GM10248 (cell line): ENCODE results near the gene SARS1.

Experiments
- CTCF ChIA-PET: fragments of 300-600 bp; sonication (Branson Sonifier 250); formaldehyde crosslinking; extraction: SDS; loops from one replicate; lab custom pipeline; 2021; ENCODE audit warnings: antibody characterized with exemption; lab: Yijun Ruan, JAX
- POLR2A ChIA-PET: fragments of 350-650 bp; sonication (Branson Sonifier 250); formaldehyde crosslinking; extraction: SDS; loops from one replicate; lab custom pipeline; 2020; ENCODE audit warnings: antibody characterized with exemption; lab: Yijun Ruan, JAX
- DNase-seq: peaks from one replicate; pipeline ENCODE4 v3.0.0; 2012; ENCODE audit errors: extremely low spot score
- TF ChIP-seq, protein P1 (sequence below): IDR thresholded peaks from 2 replicates; pipeline ENCODE4 v1.5.1; 2012; ENCODE audit warnings: mild to moderate bottlenecking, low read depth; ENCODE audit errors: extremely low read depth, missing control alignments, control extremely low read depth

Gene SARS1

DNA sequence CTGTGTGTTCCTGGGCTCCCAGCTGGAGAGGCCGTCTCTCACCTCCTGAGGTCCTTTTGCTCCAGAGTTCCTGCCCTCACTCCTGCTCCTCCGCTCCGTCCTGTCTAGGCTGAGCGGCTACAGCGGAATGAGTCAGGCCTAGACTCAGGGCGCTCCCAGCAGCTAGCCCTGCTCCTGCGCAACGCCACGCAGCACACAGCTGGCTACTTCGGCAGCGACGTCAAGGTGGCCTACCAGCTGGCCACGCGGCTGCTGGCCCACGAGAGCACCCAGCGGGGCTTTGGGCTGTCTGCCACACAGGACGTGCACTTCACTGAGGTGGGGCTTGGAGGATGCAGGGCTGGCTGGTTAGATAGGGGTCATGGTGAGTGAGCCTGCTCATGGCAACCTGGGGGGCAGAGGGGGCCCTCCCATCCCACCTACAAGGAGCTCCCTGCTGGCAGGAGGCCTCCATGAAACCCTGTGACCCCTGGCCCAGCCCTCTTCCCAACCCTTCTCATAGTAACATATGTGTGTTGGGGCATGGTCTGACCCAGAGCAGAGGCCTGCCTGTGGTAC is 54.1 kb downstream of the SARS1 start:
- POLR2A ChIA-PET = no interaction called here
- CTCF ChIA-PET = interaction anchor here (1.7 to 2.7 kb wide), 2 partner anchors 10 to 265 kb away, joined by 8 to 11 read pairs; no protein-coding TSS in a partner anchor
- TF ChIP-seq, protein P1, sequence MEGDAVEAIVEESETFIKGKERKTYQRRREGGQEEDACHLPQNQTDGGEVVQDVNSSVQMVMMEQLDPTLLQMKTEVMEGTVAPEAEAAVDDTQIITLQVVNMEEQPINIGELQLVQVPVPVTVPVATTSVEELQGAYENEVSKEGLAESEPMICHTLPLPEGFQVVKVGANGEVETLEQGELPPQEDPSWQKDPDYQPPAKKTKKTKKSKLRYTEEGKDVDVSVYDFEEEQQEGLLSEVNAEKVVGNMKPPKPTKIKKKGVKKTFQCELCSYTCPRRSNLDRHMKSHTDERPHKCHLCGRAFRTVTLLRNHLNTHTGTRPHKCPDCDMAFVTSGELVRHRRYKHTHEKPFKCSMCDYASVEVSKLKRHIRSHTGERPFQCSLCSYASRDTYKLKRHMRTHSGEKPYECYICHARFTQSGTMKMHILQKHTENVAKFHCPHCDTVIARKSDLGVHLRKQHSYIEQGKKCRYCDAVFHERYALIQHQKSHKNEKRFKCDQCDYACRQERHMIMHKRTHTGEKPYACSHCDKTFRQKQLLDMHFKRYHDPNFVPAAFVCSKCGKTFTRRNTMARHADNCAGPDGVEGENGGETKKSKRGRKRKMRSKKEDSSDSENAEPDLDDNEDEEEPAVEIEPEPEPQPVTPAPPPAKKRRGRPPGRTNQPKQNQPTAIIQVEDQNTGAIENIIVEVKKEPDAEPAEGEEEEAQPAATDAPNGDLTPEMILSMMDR = no peak
- no peak for DNase-seq

DNA sequence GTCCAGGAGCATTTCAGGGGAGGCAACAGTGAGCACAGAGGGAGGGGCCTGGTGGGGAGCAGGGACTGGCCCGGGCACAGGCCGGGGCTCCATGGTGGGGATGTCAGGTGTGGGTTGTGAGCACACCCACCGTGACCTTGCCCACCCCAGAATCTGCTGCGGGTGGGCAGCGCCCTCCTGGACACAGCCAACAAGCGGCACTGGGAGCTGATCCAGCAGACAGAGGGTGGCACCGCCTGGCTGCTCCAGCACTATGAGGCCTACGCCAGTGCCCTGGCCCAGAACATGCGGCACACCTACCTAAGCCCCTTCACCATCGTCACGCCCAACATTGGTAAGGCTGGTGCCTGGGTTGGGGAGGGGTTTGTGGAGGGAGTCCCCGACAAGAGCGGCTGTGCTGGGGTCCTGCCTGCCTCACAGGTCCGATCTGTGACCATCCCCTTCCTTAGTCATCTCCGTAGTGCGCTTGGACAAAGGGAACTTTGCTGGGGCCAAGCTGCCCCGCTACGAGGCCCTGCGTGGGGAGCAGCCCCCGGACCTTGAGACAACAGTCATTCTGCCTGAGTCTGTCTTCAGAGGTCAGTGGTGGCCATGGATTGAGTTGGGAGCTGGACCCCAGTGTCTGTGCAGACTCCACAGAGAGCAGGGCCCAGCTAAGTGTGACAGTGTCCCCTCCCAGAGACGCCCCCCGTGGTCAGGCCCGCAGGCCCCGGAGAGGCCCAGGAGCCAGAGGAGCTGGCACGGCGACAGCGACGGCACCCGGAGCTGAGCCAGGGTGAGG is 54.9 kb downstream of the SARS1 start:
- ChIA-PET POLR2A (interaction anchor here (0.5 kb wide), 1 partner anchor 168 kb away, joined by 4 read pairs; no protein-coding TSS in a partner anchor), CTCF (interaction anchor here (1.1 to 2.7 kb wide), 3 partner anchors 9 to 264 kb away, joined by 4 to 11 read pairs (median 8); no protein-coding TSS in a partner anchor)
- no peak for DNase-seq
- TF ChIP-seq, protein P1 = no peak

DNA sequence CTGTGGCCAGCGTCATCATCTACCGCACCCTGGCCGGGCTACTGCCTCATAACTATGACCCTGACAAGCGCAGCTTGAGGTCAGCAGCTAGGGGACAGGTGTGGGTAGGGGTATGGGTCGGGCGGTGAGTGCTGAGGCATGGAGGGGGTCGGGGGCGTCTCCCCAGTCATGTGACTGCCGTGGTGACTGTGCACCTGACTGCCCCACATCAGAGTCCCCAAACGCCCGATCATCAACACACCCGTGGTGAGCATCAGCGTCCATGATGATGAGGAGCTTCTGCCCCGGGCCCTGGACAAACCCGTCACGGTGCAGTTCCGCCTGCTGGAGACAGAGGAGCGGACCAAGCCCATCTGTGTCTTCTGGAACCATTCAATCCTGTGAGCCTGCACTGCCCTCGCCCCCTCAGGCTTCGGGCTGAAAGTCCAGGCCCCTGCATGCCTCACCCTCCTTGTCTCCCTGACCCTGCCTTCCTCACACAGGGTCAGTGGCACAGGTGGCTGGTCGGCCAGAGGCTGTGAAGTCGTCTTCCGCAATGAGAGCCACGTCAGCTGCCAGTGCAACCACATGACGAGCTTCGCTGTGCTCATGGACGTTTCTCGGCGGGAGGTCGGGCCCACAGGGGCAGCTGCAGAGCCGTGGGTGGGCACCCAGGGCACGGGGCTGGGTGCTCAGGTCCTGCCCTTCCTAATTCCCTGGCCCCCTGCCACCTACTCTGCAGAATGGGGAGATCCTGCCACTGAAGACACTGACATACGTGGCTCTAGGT is 55.7 kb downstream of the SARS1 start:
- POLR2A ChIA-PET = no interaction called here
- CTCF ChIA-PET = interaction anchor here (1.1 to 2.7 kb wide), 3 partner anchors 9 to 263 kb away, joined by 4 to 11 read pairs (median 8); no protein-coding TSS in a partner anchor
- no peak for DNase-seq
- TF ChIP-seq, protein P1 = no peak

DNA sequence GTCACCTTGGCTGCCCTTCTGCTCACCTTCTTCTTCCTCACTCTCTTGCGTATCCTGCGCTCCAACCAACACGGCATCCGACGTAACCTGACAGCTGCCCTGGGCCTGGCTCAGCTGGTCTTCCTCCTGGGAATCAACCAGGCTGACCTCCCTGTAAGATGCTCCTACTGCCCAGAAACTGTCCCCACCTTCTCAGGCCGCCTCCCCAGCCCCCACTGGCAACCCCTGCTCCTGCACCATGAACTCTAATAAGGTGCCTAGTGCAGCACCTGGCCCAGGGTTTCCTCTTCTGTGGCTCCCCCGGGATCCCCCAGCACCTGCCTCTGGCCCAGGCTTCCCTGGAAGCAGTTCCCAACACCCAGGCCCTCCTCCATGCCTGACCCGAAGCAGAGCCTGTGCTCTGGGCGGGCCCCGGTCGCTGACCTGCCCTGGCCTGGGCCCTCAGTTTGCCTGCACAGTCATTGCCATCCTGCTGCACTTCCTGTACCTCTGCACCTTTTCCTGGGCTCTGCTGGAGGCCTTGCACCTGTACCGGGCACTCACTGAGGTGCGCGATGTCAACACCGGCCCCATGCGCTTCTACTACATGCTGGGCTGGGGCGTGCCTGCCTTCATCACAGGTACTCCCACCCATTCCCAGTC is 56.4 kb downstream of the SARS1 start:
- POLR2A ChIA-PET = no interaction called here
- DNase-seq = no peak
- TF ChIP-seq, protein P1 = no peak
- CTCF ChIA-PET = interaction anchor here (2.7 kb wide), 1 partner anchor 262 kb away, joined by 11 read pairs; no protein-coding TSS in a partner anchor

DNA sequence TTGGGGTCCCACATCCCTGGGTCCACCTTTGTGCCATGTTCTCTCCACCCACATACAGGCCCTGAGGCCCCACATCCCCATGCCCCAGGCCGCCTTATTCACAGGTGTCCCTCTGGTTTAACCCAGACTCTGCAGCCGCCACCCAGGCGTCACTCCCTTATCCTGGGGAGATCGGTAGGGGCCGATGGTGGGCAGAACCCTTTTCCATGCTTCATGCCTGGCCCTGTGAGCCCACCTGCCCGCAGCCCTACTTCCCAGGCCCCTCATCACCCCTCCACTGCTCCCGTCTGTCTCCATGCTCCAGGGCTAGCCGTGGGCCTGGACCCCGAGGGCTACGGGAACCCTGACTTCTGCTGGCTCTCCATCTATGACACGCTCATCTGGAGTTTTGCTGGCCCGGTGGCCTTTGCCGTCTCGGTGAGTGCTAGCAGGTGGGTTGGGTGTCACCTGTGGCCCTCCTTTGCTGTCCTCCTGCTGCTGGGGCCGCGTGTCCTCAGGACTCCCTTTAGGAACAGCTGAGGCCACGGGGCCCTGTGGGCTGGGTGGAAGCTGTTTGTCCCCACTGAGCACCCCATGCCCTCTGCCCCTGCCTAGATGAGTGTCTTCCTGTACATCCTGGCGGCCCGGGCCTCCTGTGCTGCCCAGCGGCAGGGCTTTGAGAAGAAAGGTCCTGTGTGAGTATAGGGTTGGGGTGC is 57.1 kb downstream of the SARS1 start:
- POLR2A ChIA-PET = no interaction called here
- no peak for DNase-seq
- TF ChIP-seq, protein P1 = no peak
- CTCF ChIA-PET = interaction anchor here (1.0 to 1.8 kb wide), 2 partner anchors 9 to 262 kb away, joined by 4 to 8 read pairs; no protein-coding TSS in a partner anchor
